HEK293 (cell line): ENCODE measurements around the gene GRB2.

Experiments
- CTCF ChIA-PET: fragments of 350-600 bp; formaldehyde crosslinking; extraction: SDS; loops from one replicate; lab custom pipeline; 2021; ENCODE audit warnings: antibody characterized with exemption; lab: Yijun Ruan, JAX
- POLR2A ChIA-PET: fragments of 300-600 bp; formaldehyde crosslinking; extraction: SDS; loops from one replicate; lab custom pipeline; 2020; ENCODE audit warnings: antibody characterized with exemption, inconsistent platforms; lab: Yijun Ruan, JAX
- H3K27ac ChIP-seq: fragments of 200-500 bp; sonication (Bioruptor generic); 2 replicates; pipeline ENCODE4 v1.5.1; 2014; ENCODE audit warnings: low read depth, low read length, control low read depth, inconsistent platforms; ENCODE audit errors: extremely low read depth
- H3K36me3 ChIP-seq, 2 experiments: fragments of 200-500 bp in 1 of 2; sonication (Bioruptor generic) in 1 of 2; 1 replicate in 1 of 2; 2 replicates in 1 of 2; pipeline ENCODE4 v1.5.1; 2014 to 2017; ENCODE audit warnings: inconsistent platforms in 2 of 2, low read length in 2 of 2; ENCODE audit not compliant: control insufficient read depth in 2 of 2, insufficient read depth in 1 of 2
- H3K4me1 ChIP-seq: fragments of 200-500 bp; sonication (Bioruptor generic); 2 replicates; pipeline ENCODE4 v1.5.1; 2014; ENCODE audit warnings: mild to moderate bottlenecking, low read length, inconsistent platforms; ENCODE audit not compliant: control insufficient read depth, insufficient read depth
- H3K4me3 ChIP-seq: 2 replicates; pipeline ENCODE4 v1.5.1; 2011; ENCODE audit warnings: low read depth, mild to moderate bottlenecking, control low read depth, low read length, moderate library complexity
- H3K9me3 ChIP-seq: fragments of 200-500 bp; sonication (Bioruptor generic); 2 replicates; pipeline ENCODE4 v1.5.1; 2014; ENCODE audit warnings: low read depth, low read length, inconsistent platforms; ENCODE audit not compliant: control insufficient read depth, insufficient read depth
- BCL11B ChIP-seq: fragments of 450-650 bp; formaldehyde crosslinking; IDR thresholded peaks from 2 replicates; pipeline ENCODE4 v1.5.1; 2016; ENCODE audit warnings: low read depth, missing biosample characterization, missing genetic modification characterization
- HOXC10 ChIP-seq: sonication (generic); formaldehyde crosslinking; IDR thresholded peaks from 2 replicates; pipeline ENCODE4 v1.8.1; 2023; ENCODE audit warnings: mild to moderate bottlenecking, missing genetic modification reagents
- OSR2 ChIP-seq: fragments of 450-650 bp; formaldehyde crosslinking; IDR thresholded peaks from 2 replicates; pipeline ENCODE4 v1.5.1; 2016; ENCODE audit warnings: missing biosample characterization, missing genetic modification characterization
- PRDM10 ChIP-seq: fragments of 450-650 bp; formaldehyde crosslinking; IDR thresholded peaks from 2 replicates; pipeline ENCODE4 v1.5.1; 2016; ENCODE audit warnings: missing biosample characterization, missing genetic modification characterization
- PRDM2 ChIP-seq: fragments of 450-650 bp; formaldehyde crosslinking; IDR thresholded peaks from 2 replicates; pipeline ENCODE4 v1.5.1; 2016; ENCODE audit warnings: missing biosample characterization, missing genetic modification characterization, borderline replicate concordance
- PRDM4 ChIP-seq: fragments of 450-650 bp; formaldehyde crosslinking; IDR thresholded peaks from 2 replicates; pipeline ENCODE4 v1.5.1; 2017; ENCODE audit warnings: missing biosample characterization, missing genetic modification characterization
- YY1 ChIP-seq: fragments of 450-650 bp; formaldehyde crosslinking; IDR thresholded peaks from 2 replicates; pipeline ENCODE4 v1.5.1; 2018; ENCODE audit warnings: missing biosample characterization, missing genetic modification characterization
- ZBTB10 ChIP-seq: fragments of 450-650 bp; formaldehyde crosslinking; IDR thresholded peaks from 2 replicates; pipeline ENCODE4 v1.5.1; 2016; ENCODE audit warnings: missing biosample characterization, missing genetic modification characterization
- ZIC2 ChIP-seq: fragments of 450-650 bp; formaldehyde crosslinking; IDR thresholded peaks from 2 replicates; pipeline ENCODE4 v1.5.1; 2016; ENCODE audit warnings: missing biosample characterization, missing genetic modification characterization
- ZNF146 ChIP-seq: fragments of 450-650 bp; formaldehyde crosslinking; IDR thresholded peaks from 2 replicates; pipeline ENCODE4 v1.5.1; 2016; ENCODE audit warnings: missing biosample characterization, missing genetic modification characterization
- ZNF157 ChIP-seq: fragments of 450-650 bp; formaldehyde crosslinking; IDR thresholded peaks from 2 replicates; pipeline ENCODE4 v1.5.1; 2016; ENCODE audit warnings: missing biosample characterization, missing genetic modification characterization
- ZNF211 ChIP-seq: fragments of 450-650 bp; formaldehyde crosslinking; IDR thresholded peaks from 2 replicates; pipeline ENCODE4 v1.5.1; 2016; ENCODE audit warnings: low read depth, missing biosample characterization, missing genetic modification characterization
- ZNF292 ChIP-seq: fragments of 450-650 bp; formaldehyde crosslinking; IDR thresholded peaks from 2 replicates; pipeline ENCODE4 v1.5.1; 2016; ENCODE audit warnings: low read depth, missing biosample characterization, missing genetic modification characterization, borderline replicate concordance
- ZNF350 ChIP-seq: fragments of 450-650 bp; formaldehyde crosslinking; IDR thresholded peaks from 2 replicates; pipeline ENCODE4 v1.5.0; 2017; ENCODE audit warnings: missing biosample characterization, mild to moderate bottlenecking, missing genetic modification characterization
- ZNF404 ChIP-seq: fragments of 450-650 bp; formaldehyde crosslinking; IDR thresholded peaks from 2 replicates; pipeline ENCODE4 v1.5.1; 2017; ENCODE audit warnings: missing biosample characterization, missing genetic modification characterization
- ZNF513 ChIP-seq: fragments of 450-650 bp; IDR thresholded peaks from 2 replicates; pipeline ENCODE4 v1.5.1; 2018; ENCODE audit warnings: missing biosample characterization, missing genetic modification characterization
- ZNF571 ChIP-seq: fragments of 450-650 bp; formaldehyde crosslinking; IDR thresholded peaks from 2 replicates; pipeline ENCODE4 v1.5.0; 2017; ENCODE audit warnings: missing biosample characterization, missing genetic modification characterization
- ZNF629 ChIP-seq: fragments of 450-650 bp; formaldehyde crosslinking; IDR thresholded peaks from 2 replicates; pipeline ENCODE4 v1.5.1; 2017; ENCODE audit warnings: missing biosample characterization, missing genetic modification characterization
- ZNF660 ChIP-seq: fragments of 450-650 bp; IDR thresholded peaks from 2 replicates; pipeline ENCODE4 v1.5.1; 2018; ENCODE audit warnings: missing biosample characterization, mild to moderate bottlenecking, missing genetic modification characterization
- ZSCAN4 ChIP-seq: fragments of 450-650 bp; formaldehyde crosslinking; IDR thresholded peaks from 2 replicates; pipeline ENCODE4 v1.5.1; 2017; ENCODE audit warnings: missing biosample characterization, missing genetic modification characterization

GRB2 gene

GRCh38 chr17:75339971-75340370, 65.5 kb downstream of the GRB2 start (continued):
- TF ChIP-seq PRDM2 (tag by site-specific recombination) (no peak), ZSCAN4 (tag by site-specific recombination) (no peak), YY1 (no peak), OSR2 (tag by site-specific recombination) (no peak), ZNF660 (tag by site-specific recombination) (no peak), ZNF404 (no peak)

- POLR2A ChIA-PET: interaction anchor here (0.6 kb wide), 1 partner anchor 14 kb away, joined by 5 read pairs; no protein-coding TSS in a partner anchor
- H3K4me1 ChIP-seq: peaks cover 11% of the 10 kb centered on the region
- CTCF ChIA-PET: interaction anchor here (0.7 to 1.1 kb wide), 2 partner anchors 12 to 17 kb away, joined by 4 read pairs; no protein-coding TSS in a partner anchor
- TF ChIP-seq ZNF629 (tag by site-specific recombination) (no peak), ZIC2 (tag by site-specific recombination) (no peak), ZNF350 (no peak), PRDM4 (tag by site-specific recombination) (no peak), ZBTB10 (tag by site-specific recombination) (no peak), PRDM10 (no peak), BCL11B (no peak), ZNF211 (no peak), ZNF146 (no peak), ZNF571 (tag by site-specific recombination) (no peak), ZNF513 (no peak), ZNF157 (no peak), HOXC10 (CRISPR knock-in tag) (no peak), ZNF292 (tag by site-specific recombination) (no peak)
Measured at GRCh38 chr17:75338335-75338734, 67.1 kb downstream of the GRB2 start.

More at GRCh38 chr17:75338335-75338734, 67.1 kb downstream of the GRB2 start:
- Histone ChIP-seq H3K9me3 (no peaks in the 10 kb centered on the region), H3K27ac (peak overlapping the region; percentile 27; the same call in 1 of the 2 replicates), H3K36me3 (no peaks in the 10 kb centered on the region), H3K4me3 (no peak overlapping the region)
